GM12872 (cell line): Measurements from ENCODE around the gene SIGLEC11.

Source experiments
- TF ChIP-seq, protein P1 (sequence below): IDR thresholded peaks from 3 replicates; pipeline ENCODE4 v1.5.1; 2011; ENCODE audit warnings: low read depth, mild to moderate bottlenecking, low read length, moderate library complexity; ENCODE audit not compliant: insufficient read depth

Gene SIGLEC11

DNA sequence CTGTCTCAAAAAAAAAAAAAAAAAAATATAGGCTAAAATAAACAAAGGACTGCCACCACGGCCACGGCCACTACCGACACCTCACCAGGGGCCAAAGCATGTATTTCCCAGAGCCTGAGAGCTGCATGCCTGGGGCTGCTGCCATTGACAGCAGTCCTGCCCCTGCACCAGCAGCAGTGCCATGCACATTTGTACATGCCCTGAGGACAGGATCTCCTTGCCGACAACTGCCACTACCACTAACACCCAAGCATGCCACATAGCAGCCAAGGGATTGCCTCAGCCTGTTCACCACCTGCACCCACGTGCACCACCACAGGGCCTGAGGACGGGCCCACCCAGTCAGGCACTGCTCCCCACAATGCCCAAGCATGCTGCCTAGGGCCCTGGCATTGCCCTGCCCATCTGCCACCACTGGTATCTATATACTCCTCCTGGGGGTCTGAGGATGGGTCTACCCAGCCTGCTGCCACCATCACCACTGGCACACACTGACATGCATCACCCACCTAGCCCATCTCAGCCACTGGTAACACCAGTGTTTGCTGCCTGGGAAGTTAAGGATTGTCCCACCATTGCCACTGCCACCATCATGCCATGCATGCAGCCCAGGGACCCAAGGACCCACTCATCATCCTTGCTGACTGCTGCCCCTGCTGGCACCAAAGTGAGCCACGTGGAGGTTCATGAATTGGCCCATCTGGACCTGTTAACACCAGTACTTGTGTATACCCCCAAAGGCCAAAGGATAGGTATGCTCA lies 21.1 kb downstream of the SIGLEC11 start:
- TF ChIP-seq, protein P1, sequence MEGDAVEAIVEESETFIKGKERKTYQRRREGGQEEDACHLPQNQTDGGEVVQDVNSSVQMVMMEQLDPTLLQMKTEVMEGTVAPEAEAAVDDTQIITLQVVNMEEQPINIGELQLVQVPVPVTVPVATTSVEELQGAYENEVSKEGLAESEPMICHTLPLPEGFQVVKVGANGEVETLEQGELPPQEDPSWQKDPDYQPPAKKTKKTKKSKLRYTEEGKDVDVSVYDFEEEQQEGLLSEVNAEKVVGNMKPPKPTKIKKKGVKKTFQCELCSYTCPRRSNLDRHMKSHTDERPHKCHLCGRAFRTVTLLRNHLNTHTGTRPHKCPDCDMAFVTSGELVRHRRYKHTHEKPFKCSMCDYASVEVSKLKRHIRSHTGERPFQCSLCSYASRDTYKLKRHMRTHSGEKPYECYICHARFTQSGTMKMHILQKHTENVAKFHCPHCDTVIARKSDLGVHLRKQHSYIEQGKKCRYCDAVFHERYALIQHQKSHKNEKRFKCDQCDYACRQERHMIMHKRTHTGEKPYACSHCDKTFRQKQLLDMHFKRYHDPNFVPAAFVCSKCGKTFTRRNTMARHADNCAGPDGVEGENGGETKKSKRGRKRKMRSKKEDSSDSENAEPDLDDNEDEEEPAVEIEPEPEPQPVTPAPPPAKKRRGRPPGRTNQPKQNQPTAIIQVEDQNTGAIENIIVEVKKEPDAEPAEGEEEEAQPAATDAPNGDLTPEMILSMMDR, result peak; percentile 46; the same call in 2 of the 3 replicates

DNA sequence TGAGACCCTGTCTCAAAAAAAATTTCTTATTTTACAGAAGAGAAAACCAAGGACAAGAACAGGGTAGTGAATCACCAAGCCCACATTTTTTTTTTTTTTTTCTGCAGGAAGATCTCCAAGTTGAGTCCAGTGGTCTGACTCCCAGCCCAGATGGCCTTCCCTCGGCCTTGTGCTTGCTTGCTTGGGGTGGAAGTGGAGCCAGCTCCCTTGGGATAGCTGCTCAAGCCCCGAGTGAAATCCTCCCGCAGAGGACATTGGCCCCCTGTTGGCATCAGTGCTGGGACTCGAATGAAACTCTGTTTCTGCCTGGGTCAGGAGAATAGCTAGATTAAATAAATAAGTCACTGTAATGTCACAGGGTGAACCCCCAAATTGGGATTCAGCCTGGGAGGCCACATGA lies 22.3 kb downstream of the SIGLEC11 start:
- TF ChIP-seq, protein P1, result no peak

DNA sequence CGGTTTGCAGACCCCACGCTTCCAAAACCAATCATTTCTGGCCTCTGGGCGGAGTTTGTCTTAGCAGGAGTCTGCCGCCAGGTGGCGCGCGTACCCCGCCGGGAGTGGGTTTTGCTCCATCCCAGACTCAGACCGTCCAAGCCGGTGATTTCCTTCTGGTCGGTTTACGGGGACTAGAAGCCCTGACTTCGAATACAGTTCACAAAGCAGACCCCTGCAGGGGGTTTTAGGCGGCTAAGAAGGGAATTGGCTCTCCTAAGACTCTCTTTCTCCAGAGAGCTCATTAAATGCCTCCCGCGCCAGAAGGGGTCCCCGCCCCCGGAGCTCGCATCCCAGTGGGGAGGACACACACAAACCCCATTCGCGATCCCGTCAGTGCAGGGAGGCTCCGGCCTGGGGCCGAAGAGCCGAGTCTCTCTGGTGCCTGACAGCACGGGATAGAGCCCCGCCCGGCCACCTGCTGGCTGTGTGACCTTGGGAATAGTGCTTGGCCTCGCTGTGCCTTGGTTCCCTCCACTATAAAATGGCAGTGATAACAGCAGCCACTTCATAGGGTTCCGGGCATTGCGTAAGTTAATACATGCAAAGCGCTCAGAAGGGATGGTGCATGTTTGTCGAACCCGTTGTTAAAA lies 23.1 kb downstream of the SIGLEC11 start:
- TF ChIP-seq, protein P1, result peak; percentile 96

DNA sequence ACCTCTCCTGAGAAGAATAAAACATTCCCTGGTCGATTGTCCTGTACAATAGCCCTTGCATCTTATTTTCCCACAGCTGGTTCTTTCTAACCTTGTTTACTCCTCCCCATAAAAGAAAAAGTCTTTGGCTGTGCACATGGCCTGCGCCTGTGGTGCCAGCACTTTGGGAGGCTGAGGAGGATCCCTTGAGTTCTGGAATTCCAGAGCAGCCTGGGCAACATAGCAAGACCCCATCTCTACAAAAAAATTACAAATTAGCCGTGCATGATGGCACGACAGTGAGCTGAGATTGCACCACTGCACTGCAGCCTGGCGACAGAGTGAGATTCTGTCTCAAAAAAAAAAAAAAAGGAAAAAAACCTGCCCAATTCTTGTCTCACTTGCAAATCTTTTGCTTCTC lies 24.4 kb downstream of the SIGLEC11 start:
- TF ChIP-seq, protein P1, result no peak

DNA sequence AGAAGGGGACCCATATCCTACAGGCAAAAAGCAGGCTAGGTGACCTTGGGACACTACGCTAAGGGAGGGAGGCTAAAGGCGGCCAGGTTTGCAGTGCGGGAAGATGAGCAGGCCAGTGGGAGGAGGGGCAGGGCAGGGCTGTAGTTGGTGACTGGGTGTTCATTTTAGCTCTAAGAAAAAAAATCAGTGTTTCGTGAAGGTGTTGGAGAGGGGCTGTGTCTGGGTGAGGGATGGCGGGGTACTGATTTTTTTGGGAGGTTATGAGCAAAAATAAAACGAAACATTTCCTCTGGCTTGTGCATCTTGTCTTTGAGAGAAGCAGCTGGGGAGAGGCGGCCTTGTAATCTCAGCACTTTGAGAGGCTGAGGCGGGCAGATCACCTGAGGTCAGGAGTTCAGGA lies 27.3 kb downstream of the SIGLEC11 start:
- TF ChIP-seq, protein P1, result no peak

DNA sequence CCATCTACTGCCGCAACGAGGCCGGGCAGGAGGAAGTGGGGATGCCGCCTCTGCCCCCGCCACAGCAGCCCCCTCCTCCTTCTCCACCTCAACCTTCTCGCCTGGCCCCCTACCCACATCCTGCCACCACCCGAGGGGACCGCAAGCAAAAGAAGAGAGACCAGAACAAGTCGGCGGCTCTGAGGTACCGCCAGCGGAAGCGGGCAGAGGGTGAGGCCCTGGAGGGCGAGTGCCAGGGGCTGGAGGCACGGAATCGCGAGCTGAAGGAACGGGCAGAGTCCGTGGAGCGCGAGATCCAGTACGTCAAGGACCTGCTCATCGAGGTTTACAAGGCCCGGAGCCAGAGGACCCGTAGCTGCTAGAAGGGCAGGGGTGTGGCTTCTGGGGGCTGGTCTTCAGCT lies 28.2 kb downstream of the SIGLEC11 start:
- TF ChIP-seq, protein P1, result no peak

DNA sequence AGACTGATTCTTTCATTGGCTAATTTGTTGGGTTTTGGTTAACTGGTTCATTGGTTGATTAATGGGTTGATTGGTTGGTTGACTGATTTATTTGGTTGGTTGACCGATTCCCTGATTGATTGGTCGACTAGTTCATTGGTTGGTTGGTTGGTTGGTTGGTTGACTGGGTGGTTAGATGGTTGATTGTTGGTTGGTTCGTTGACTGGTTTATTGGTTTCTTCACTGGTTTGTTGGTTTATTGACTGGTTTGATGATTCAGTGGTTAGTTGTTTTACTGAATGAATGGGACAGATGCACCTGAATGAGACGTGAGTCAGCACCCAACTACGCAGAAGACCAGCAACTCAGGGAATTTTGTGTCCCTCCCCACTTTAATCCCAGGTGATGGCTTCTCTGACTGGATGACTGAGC lies 28.9 kb downstream of the SIGLEC11 start:
- TF ChIP-seq, protein P1, result no peak
